Prostate gland (tissue), 2 donors: ENCODE data around the gene IDH2.

Experiments used
- POLR2A ChIP-seq: fragments of 450-650 bp; IDR thresholded peaks from one replicate; pipeline ENCODE4 v1.6.1; 2016; ENCODE audit warnings: antibody characterized with exemption, mild to moderate bottlenecking
- TF ChIP-seq, protein P1 (sequence below), 4 experiments: fragments of 200-600 bp in 2 of 4; fragments of 450-650 bp in 2 of 4; sonication (generic) in 2 of 4; IDR thresholded peaks; 1 replicate in 3 of 4; 2 replicates in 1 of 4; pipeline ENCODE4 v1.5.1; 2016 to 2019; ENCODE audit warnings: antibody characterized with exemption in 4 of 4, mild to moderate bottlenecking in 2 of 4, moderate library complexity in 2 of 4

DNA sequence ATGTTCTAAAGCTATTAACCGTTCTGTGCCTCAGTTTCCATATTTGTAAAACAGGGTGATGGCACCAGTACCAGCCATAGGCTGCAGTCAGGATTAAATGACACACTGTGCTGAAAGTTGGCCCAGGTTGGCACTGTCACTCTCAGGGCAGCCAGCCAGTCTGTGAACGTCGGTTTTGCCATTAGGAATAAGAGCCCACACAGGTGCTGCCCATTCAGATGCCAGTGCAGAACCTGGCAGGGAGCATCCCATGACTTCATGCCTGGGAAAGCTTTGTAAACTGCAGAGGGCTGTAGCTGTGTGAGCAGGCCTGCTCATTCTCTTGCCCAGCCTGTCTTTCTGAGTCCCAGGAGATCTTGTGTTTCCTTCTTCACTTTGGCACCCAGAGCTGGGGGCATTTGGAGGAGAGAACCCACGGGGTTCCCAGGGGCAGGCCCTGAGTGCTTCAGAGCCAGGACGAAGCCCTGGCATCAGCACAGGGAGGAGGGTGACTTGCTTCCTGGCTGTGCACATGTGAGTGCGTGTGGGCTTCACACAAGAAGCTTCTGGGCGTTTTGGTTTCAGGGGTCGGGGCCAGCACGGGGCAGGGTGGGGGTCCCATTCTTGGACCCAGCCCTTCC is 54.2 kb downstream of the IDH2 start:
- TF ChIP-seq, protein P1, sequence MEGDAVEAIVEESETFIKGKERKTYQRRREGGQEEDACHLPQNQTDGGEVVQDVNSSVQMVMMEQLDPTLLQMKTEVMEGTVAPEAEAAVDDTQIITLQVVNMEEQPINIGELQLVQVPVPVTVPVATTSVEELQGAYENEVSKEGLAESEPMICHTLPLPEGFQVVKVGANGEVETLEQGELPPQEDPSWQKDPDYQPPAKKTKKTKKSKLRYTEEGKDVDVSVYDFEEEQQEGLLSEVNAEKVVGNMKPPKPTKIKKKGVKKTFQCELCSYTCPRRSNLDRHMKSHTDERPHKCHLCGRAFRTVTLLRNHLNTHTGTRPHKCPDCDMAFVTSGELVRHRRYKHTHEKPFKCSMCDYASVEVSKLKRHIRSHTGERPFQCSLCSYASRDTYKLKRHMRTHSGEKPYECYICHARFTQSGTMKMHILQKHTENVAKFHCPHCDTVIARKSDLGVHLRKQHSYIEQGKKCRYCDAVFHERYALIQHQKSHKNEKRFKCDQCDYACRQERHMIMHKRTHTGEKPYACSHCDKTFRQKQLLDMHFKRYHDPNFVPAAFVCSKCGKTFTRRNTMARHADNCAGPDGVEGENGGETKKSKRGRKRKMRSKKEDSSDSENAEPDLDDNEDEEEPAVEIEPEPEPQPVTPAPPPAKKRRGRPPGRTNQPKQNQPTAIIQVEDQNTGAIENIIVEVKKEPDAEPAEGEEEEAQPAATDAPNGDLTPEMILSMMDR (IDR thresholded peaks at IDR 0.05): no peak
- no peak for TF ChIP-seq POLR2A
